Retinal pigment epithelial cell (primary cell): ENCODE measurements around the gene ZDHHC11.

Experiments used
- DNase-seq: peaks from one replicate; pipeline ENCODE4 v3.0.0-alpha.2; 2010; ENCODE audit warnings: low read depth
- H3K4me3 ChIP-seq: 2 replicates; pipeline ENCODE4 v1.5.1; 2011; ENCODE audit warnings: mild to moderate bottlenecking, low read length, control low read depth, moderate library complexity
- CTCF ChIP-seq: conservative IDR thresholded peaks from 2 replicates; pipeline ENCODE4 v1.5.1; 2011; ENCODE audit warnings: low read depth, low read length, control low read depth, inconsistent platforms

The ZDHHC11 gene

DNA sequence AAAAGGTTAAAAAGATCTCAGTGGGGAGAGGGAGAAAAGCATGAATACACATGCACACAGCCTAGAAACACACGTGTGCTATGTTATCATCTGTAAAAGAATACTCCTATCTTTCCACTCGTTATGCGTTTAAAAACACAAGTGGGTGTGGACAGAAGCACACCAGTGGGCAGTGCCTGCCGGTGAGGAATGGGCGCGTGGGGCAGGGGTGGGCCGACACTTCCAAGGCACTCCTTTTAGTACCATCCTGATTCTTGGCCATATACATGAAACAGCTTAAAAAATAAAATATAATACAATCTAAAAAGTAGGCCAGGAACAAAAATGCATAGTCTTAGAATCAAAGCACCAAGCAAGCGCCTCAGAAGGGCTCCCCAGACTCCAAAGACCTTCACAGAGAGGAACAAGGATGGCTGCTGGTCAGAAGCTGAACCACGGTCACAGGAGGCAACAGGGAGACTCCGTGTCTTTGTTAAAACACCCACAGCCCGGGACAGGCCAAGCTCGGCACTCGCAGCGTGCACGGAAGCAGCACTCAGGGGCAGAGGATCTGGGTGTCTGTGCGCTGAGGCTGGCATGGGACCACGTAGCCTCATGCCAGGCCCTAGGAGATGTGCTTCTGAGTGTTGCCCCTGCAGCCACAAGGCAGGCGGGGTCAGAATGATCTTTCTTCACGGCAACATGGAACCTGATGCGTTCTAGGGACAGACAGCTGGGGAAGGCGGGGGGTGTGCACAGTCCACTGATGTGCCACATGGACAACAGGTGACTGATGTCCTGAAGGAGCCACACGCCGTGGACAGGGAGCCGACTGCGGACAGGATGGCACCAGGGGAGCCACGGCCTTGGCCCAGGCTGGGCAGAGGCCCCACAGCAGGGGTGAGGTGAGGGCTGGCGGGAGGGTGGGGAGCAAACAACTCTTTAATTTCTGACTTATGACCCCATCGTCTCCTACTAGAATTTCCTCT lies 25.9 kb upstream of the ZDHHC11 start:
- DNase-seq: no peak
- TF ChIP-seq CTCF: no peak
- no peak overlapping the region for H3K4me3 ChIP-seq

- no peak overlapping the region for H3K4me3 ChIP-seq
- no peak for TF ChIP-seq CTCF
Observed at GRCh38 chr5:875931-876330, 25.1 kb upstream of the ZDHHC11 start.

GRCh38 chr5:873328-873727 lies 22.5 kb upstream of the ZDHHC11 start:
- no peak for DNase-seq
- no peak overlapping the region for H3K4me3 ChIP-seq
- TF ChIP-seq CTCF: no peak

More at GRCh38 chr5:875931-876330, 25.1 kb upstream of the ZDHHC11 start:
- no peak for DNase-seq

- no peak overlapping the region for H3K4me3 ChIP-seq
- TF ChIP-seq CTCF: no peak
- DNase-seq: no peak
Observed at GRCh38 chr5:872301-872700, 21.5 kb upstream of the ZDHHC11 start.

GRCh38 chr5:871596-872298 lies 21.0 kb upstream of the ZDHHC11 start:
- DNase-seq: no peak
- no peak for TF ChIP-seq CTCF

DNA sequence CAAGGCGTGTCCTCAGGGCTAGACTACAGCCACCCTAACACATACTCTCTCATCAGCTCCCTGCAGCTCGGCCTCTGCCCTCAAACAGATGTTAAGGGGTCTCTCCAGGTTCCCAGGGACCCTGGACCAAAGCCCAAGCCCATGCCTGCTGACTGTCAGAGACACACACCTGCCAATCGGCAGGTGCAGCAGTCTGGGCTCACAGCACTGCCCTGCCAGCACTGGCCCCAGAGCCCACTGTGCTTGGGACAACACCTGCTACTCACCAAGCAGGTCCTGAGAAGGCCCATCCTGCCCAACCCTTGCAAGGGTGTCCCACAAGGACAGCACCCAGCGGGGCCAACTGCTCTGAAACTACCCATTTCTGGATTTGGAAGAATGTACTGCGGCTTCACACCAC lies 20.2 kb upstream of the ZDHHC11 start:
- H3K4me3 ChIP-seq: no peak overlapping the region
- no peak for TF ChIP-seq CTCF
- no peak for DNase-seq

More at GRCh38 chr5:871596-872298, 21.0 kb upstream of the ZDHHC11 start:
- no peak overlapping the region for H3K4me3 ChIP-seq
